HG03571 (cell line): ENCODE measurements around the gene ZNF354B.
"Not testable (repeated sequence)": the region's sequence is repeated elsewhere in the genome, so short reads cannot be mapped to it uniquely, and the experiment has no call there.

Experiments
- ATAC-seq: cut with Tn5 transposase; IDR thresholded peaks from one replicate; pipeline ENCODE4 v1.9.1; 2021; ENCODE audit not compliant: unreplicated experiment

Gene ZNF354B

GRCh38 chr5:178883115-178883694 lies 23.5 kb downstream of the ZNF354B start:
- ATAC-seq = not testable (repeated sequence)

- no peak for ATAC-seq
These were observed 24.2 kb downstream of the ZNF354B start for GRCh38 chr5:178883815-178884430.

DNA sequence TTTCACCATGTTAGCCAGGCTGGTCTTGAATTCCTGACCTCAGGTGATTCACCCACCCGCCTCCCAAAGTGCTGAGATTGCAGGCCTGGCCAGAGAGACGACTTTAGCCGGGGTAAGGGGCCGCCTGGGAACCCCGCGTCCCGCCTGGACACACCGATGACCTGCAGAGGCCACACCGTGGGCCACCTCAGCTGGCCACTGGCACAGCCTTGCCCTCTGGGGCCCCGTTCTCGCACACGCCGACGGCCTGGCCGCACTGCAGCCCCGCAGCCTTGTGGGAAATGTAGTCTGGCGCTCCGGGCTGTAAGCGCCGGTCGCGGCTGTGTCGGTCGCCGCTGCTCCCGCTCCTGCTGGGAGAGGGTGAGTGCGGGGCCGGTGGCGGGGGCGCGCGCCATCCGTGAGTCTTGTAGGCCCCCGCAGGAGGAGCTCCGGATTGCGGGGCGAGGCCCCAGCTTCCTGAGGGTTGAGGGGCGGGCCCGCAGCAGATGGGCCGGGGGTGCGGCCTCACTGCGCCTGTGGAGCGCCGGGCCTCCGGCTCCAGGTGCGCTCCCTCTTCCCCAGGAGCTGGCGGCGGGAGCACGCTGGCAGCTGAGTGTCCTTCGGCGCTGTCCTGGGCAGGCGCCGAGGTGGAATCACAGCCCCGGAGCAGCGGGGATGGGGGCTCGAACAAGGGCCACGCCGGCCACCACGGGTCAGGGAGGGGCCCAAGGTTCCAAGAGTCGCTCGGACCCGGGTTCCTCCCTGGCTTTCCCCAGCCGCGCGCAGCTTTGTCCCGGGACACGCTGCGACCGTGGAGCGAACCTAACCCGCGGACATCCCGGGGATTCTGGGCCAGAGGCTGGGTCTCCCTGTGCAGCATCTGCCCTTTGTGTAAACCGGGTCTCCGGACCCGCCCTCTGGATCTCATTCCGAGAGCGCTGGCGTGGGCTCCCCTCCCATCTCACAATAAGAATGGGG lies 36.1 kb downstream of the ZNF354B start, which contains the start of gene ZFP2:
ZFP2 (plus strand) TSS at position 299 of the 957 bp plus-strand sequence. CDS start 35,401 bp downstream, outside the sequence.
- ATAC-seq = no peak

DNA sequence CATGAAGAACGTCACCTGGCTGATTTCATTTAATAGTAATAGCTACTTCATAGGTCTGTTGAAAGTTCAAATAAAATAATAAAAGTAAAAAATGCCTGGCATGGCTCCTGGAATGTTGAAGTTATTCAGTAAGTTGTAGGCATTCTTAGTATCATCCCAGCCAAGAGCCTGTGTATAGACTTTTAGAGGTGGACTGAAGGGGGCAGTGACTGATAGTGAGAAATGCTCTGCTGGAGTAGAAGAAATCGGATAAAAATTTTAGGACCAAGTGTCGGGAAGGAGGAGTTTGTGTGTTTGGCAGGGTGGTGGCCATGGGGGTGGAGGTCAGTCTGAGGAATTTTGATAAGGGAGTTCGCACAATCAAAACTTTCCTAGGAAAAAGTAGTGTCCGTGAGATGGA lies 39.5 kb downstream of the ZNF354B start:
- no peak for ATAC-seq

GRCh38 chr5:178902849-178903248 lies 43.1 kb downstream of the ZNF354B start:
- ATAC-seq = no peak

DNA sequence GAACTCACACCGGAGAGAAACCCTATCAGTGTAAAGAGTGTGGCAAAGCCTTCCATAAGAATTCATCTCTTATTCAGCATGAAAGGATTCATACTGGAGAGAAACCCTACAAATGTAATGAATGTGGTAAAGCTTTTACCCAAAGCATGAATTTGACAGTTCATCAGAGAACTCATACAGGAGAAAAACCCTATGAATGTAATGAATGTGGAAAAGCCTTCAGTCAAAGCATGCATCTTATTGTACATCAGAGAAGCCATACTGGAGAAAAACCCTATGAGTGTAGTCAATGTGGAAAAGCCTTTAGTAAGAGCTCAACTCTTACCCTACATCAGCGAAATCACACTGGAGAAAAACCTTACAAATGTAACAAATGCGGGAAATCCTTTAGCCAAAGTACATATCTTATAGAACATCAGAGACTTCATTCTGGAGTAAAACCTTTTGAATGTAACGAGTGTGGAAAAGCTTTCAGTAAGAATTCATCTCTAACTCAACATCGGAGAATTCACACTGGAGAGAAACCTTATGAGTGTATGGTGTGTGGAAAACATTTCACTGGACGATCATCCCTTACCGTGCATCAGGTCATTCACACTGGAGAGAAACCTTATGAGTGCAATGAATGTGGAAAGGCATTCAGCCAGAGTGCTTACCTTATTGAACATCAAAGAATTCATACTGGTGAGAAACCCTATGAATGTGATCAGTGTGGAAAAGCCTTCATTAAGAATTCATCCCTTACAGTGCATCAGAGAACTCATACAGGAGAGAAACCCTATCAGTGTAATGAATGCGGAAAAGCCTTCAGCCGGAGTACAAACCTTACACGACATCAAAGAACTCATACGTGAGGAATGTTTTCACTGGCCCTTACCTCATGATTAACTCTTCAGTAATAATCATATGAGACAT lies 72.3 kb downstream of the ZNF354B start:
- no peak for ATAC-seq
